Measurements from ENCODE around the gene WWTR1.

WWTR1 gene

DNA sequence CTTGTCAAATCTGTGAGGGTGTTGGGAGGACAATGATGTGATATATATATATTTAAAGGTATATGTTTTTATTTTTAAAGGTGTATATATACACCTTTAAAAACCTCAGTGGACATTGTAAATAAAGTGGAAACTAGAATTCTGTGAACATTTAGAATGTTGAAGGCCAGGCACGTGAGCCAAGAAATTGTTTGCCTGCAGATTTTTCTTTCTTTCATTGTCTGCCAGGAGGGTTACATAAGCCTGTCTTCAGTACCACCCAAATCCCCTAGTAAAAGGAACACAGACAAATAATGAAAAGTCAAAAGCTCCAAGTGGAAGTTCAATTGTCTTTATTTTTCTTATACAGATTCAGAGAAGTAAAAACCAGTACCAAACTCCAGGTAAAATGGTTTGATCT lies 140.9 kb downstream of the WWTR1 start:
- no peak overlapping the region for H3K4me3 ChIP-seq
- H3K27ac ChIP-seq: no peak overlapping the region

DNA sequence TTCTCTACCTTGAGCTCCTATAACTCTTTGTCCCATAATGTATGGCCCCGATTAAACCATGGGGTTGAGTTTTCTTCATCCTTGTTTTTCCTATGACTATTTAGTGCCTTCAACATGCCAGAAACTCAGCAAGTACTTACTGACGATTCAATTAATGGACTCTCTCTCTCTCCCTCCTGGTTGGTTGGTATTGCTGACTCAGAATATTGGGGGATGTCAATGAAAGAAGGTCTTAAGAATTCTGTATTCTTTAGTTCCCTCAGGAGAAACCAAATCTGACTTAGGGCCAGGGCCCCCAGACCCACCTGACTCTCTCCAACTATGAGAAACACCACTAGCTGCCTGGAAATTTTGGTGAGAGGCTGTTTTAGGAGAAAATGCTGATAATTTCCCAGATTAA lies 142.6 kb downstream of the WWTR1 start:
- Histone ChIP-seq H3K27ac (no peak overlapping the region), H3K4me3 (no peak overlapping the region)

DNA sequence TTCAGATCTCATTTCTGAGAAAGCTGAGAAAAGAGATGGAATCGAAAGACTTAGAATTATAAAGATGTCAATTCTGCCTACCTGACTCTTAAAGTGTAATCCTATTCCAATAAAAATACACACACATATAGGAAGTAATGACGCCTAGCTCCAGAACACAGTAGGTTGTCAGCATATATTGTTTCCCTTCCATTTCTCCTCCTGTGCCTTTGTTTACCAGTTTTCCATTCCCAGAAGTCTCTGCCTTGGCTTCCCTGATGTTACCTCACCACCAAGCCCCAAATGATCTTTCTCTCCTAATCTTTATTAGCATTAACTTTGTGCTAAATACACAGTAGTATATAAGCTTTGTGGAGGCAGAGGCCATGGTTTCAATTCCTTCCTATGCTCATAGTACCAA lies 143.4 kb downstream of the WWTR1 start:
- H3K27ac ChIP-seq: no peak overlapping the region

DNA sequence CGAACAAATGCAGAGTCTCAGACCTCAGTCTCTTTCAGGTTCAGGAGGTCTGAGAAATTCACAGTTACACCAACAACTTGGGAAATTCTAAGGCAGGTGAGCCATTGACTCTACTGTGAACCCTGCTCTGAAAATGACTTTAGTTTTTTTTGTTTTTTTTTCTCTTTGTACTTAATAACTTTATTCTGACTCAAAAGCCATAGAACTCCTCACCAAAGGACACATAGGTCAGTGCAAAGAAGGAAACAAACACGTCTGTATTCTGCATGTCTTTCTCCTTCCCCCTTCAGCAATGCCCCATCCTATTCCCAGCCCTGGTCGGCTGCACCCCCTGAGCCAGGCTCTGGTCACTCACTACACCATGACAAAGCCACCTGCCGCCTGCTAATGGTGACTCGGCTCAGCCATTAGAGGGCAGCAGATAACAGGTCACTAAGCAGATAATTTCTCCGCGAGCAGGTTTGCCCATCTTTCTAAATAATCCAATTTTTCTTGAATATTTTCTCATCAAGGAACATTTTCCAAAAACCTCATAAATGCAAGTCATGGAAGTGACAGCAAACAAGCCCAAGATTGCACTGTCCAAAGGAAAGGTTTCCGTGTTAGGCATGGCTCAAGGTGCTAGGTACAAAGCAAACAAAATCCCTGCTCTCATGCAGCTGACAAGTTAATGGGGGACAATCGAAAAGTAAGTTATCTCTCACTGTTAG lies 145.6 kb downstream of the WWTR1 start:
- no peak overlapping the region for H3K27ac ChIP-seq

More for the DNA sequence above, 143.4 kb downstream of the WWTR1 start:
- H3K4me3 ChIP-seq: no peak overlapping the region

DNA sequence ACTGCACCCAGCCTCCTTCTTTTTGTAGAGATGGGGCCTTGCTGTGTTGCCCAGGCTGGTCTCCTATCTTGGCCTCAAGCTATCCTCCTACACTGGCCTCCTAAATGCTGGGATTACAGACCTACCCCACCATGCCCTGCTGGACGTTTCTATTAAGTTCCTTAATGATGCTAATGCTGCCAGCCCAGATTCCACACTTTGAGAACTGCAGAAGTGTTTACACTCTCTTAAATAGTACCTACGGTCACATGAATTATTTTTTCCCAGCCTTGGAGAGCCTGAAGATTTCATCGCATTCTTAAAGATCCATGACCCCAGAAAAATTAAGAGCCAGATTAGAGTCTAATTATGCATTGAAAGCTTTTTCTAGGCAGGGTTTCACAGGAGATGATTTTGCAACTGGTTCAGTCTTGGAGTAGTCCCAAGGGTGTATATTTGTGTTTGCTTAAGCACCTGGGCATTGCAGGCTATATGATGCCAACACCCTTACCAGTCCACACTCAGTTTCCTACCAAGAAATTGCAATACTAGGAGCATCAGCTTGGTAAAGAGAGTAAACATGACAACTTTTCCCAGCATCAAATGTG lies 146.7 kb downstream of the WWTR1 start:
- no peak overlapping the region for H3K4me3 ChIP-seq
- H3K27ac ChIP-seq: no peak overlapping the region

More for the DNA sequence above, 145.6 kb downstream of the WWTR1 start:
- H3K4me3 ChIP-seq: no peak overlapping the region

DNA sequence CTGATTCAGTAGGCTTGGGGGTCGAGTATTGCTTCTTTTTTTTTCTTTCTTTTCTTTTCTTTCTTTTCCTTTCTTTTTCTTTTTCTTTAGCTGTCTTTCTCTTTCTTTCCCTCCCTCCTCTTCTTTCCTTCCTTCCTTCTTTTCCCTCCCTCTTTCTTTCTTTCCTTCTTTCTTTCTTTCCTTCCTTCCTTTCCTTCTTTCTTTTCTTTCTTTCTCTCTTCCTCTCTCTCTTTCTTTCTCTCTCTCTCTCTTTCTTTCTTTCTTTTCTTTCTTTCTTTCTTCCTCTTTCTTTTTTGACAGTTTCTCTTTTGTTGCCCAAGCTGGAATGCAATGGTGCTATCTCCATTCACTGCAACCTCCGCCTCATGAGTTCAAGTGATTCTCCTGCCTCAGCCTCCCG lies 147.3 kb downstream of the WWTR1 start:
- Histone ChIP-seq H3K27ac (no peak overlapping the region), H3K4me3 (no peak overlapping the region)

DNA sequence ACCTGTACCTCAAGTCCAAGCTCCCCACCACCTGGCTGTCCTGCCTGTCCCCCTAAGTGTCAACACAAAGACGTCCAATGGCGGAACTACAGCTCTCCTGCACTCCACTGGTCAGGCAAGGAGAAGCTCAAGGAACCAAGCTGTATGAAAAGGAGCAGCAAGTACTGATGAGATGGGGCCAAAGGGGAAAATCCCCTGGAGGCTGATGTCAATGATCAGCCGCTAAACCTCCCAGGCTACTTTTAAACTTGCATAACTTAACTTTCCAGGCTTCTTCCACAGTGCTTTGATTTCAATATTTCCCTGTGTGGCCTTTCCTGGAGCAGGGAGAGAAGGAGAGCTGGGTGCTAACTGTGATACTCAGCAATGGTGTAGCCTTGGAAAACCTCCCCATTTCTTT lies 148.3 kb downstream of the WWTR1 start:
- H3K4me3 ChIP-seq: no peak overlapping the region
- H3K27ac ChIP-seq: no peak overlapping the region

DNA sequence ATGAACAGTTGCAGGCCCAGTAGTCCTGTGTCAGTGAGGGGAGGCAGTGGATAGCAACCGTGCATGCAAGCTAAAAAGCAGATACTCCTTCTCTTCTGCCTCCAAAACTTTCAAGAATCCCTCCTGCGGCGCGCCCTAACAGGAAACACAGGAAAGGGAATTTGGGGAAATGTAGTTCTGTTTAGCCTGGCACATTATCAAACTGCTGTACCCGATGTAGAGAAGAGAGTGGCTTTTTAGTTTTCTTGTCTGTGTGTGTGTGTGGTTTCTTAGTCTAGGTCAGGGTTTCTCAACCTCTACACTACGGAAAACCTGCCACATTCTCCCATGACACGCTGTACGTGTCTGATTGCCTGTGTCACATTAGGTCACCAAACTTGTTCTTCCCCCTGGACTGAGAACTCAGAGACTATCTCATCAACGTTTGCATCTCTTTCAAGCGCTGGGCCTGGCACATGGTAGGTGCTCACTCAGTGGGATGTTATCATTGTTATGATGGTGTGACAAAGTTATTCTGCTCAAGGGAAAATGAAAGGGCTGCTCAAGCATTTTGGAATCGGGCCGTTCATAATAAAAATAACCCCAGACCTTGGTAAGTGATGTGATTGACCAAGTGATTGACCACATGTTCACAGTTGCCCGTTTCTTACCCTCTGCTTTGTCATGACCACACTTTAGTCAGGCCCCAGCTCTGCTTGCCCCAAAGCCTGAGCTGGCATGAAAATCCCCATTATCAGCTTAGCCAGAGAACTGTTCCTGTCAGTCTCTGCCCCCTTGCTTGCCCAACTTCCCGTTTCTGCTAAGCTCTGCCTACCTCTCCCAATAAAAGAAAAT lies 150.1 kb downstream of the WWTR1 start:
- Histone ChIP-seq H3K27ac (peak overlapping the region in 11 of 21 experiments; percentile 2 to 69 (median 24)), H3K4me3 (peak overlapping the region in 1 of 7 experiments; percentile 2)

DNA sequence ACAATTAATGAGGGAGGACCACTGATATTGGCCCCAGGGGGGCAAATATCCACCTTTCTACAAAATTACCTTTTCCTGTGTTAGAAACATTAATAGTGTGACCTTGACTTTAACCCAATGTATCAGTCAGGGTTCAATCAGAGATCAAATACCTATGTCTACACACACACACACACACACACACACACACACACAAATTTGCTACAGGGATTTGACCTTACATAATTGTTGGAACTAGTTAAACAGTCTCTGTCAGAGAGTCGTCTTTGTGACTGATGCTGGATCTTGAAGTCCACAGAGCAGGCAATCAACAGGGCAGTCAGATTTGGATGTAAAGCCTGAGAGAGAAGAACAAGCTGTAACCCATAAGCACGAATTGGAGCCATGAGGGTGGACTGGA lies 150.9 kb downstream of the WWTR1 start:
- H3K4me3 ChIP-seq: no peak overlapping the region
- H3K27ac ChIP-seq: peak overlapping the region in 9 of 21 experiments; percentile 0 to 69 (median 24)

DNA sequence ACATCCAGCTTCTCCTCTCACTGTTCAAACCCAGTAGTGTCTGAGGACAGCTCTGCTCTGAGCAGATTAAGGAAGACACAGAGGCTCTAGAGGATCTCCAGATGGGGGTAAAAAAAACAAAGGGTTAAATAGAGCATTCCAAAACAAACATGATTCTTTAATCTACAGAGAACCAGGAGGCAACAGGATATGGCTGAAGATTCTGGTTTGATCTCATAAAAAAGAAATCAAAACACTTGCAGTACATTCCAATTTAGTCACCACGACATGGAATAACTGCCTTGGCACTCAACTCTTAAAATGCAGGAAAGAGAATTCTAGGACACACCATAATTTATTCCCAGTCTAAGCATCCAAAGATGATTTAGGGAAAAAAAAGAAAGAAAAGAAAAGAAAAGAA lies 151.3 kb downstream of the WWTR1 start:
- Histone ChIP-seq H3K27ac (no peak overlapping the region), H3K4me3 (no peak overlapping the region)

DNA sequence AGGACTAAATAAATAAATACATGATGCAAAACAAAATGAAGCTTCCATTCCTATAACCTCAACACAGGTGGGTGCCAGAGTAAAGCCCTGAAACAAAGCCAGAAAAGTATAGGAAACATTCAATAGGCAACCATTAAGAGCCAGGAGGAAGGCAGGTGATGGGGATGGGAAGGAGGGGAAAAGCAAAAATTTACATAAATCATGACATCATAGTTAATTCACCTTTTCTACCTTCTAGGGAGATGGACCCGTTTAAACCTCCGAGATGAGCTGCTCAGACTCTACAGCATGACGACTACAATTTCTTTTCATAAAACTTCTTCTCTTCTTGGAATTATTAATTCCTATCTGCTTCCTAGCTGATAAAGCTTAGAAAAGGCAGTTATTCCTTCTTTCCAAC lies 155.4 kb downstream of the WWTR1 start:
- no peak overlapping the region for H3K4me3 ChIP-seq
- no peak overlapping the region for H3K27ac ChIP-seq

DNA sequence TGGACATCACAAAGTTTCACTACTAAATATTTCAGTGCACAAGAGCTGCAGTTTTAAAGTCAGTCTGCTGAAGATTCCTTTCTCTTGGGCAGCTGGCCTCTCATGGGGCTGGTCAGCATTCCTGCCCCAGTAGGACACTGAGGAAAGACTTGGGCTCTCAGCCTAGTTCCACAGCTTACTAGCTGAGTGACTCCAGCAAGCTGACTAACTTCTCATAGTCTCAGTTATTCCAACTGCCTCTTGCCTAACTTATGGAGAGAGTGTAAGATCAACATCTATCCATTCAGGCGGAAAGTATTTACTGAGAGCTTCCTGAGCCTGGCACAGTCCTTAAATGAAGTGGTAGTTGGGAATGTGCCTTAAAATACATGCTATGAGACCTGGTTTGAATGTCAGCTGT lies 156.3 kb downstream of the WWTR1 start:
- H3K4me3 ChIP-seq: no peak overlapping the region
- no peak overlapping the region for H3K27ac ChIP-seq

DNA sequence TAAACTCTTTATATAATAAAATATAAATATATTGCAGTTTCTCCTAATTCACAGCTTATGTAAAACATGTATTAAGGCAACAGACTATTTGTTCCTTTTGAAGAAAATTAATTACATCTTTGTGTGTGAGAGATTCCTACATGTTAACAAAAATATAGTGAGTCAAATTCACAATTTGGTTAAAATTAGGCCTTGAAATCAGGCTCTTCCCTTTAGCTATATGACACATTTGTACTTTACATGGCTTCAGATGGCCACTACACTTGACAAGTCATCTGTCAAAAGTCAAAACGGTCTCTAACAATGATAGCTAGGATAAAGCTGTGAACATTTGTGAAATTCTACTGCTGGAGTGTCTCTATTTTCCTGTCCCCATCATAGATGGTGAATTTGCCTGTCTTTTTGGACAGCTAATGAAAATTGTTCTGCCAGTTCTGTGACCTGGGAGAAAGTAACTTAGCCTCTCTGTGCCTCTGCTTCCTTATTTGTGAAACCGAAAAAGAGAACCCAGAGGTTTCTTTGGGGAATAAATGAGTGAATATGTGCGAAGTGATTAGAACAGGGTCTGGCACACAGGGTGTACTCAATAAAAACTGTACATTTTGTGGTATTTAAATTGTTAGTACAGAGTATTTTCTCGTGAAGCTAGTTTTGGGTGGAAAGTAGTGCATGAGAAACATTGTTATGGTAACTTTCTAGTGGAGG lies 159.7 kb downstream of the WWTR1 start:
- Histone ChIP-seq H3K4me3 (no peak overlapping the region), H3K27ac (no peak overlapping the region)

DNA sequence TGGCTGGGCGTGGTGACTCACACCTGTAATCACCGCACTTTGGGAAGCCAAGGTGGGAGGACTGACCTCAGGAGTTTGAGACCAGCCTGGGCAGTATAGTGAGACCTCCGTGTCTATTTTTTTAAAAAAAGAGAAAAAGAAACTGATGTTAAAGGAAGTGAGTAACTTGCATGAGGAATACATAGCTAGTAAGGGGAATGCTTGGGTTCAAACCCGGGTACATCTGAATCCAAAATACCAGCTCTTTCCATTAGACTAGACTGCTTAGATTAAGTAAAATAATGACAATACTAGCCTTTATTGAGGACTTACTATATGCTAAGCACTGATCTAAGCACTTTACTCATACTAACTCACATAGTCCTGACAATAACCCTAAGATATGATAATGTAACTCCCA lies 160.9 kb downstream of the WWTR1 start:
- H3K4me3 ChIP-seq: no peak overlapping the region
- H3K27ac ChIP-seq: no peak overlapping the region

DNA sequence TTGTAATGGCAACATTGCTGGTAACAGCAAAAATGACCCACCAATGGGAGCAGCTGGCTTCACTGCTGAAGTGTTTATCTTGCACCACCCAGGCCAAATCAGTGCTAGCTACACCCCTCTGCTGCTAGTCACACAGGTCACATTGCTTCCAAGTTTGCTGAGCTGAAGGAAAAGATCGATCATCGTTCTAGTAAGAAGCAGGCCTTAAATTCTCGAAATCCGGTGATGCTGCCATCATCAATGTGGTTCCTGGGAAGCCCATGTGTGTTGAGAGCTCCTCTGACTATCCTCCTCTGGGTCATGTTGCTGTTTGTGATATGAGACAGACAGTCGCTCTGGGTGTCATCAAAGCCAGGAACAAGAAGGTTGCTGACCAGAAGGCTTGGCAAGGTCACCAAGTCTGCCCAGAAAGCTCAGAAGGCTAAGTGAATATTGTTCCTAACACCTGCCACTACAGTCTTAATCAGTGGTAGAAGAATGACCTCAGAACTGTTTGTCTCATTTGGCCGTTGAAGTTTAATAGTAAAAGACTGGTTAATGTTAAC lies 162.2 kb downstream of the WWTR1 start:
- Histone ChIP-seq H3K27ac (no peak overlapping the region), H3K4me3 (no peak overlapping the region)

DNA sequence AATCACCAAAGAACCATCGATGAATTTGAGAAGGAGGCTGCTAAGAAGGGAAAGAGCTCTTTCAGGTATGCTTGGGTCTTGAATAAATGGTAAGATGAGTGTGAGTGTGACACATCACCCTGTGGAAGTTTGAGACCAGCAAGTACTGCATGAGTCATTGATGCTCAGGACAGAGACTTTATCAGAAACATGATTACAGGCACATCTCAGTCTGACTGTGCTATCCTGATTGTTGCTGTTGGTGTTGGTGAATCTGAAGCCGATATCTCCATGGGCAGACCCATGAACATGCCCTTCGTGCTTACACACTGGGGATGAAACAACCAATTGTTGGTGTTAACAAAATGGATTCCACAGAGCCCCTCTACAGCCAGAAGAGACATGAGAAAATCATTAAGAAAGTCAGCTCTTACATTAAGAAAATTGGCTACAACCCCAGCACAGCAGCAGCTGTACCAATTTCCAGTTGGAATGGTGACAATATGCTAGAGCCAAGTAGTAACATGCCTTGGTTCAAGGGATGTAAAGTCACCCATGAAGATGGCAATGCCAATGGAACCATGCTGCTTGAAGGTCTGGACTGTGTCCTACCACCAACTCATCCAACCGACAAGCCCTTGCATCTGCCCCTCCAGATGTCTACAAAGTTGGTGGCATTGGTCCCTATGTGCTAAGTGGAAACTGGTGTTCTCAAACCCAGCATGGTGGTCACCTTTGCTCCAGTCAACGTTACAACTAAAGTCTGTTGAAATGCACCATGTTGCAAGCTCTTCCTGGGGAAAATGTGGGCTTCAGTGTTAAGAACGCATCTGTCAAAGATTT lies 162.9 kb downstream of the WWTR1 start:
- Histone ChIP-seq H3K27ac (no peak overlapping the region), H3K4me3 (no peak overlapping the region)

DNA sequence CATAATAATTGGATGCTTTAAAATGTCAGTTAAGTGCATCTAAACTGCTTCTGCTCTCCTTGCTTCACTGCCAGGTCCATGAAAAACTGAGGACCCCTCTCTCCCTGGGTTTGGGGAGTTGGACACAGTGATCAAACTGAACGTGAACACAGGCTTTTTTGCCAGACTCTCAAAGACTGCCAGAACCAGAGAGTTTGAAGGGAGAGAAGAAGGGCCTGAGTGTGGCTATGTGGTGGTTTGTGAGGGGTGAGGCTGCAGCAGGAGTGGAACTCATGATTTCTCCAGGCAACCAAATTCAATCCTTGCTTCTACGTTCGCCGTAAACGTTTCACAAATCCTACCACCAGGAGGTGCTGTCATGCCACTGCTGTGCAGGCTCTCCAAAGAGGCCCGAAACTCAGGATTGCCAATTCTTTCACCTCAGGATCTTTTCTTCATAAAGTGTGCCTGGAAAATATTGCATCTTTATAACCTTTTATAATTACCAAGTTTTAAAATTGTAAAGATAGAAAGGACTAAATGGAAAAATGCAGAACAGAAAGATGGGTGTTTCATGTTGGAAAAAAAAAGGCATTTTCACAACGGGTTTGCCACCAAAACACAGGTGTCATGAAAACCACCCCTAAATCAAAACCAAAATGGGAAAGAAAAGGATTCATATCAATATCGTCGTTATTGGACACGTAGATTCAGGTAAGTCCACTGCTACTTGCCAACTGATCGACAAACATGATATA lies 163.6 kb downstream of the WWTR1 start:
- no peak overlapping the region for H3K27ac ChIP-seq
- H3K4me3 ChIP-seq: no peak overlapping the region

DNA sequence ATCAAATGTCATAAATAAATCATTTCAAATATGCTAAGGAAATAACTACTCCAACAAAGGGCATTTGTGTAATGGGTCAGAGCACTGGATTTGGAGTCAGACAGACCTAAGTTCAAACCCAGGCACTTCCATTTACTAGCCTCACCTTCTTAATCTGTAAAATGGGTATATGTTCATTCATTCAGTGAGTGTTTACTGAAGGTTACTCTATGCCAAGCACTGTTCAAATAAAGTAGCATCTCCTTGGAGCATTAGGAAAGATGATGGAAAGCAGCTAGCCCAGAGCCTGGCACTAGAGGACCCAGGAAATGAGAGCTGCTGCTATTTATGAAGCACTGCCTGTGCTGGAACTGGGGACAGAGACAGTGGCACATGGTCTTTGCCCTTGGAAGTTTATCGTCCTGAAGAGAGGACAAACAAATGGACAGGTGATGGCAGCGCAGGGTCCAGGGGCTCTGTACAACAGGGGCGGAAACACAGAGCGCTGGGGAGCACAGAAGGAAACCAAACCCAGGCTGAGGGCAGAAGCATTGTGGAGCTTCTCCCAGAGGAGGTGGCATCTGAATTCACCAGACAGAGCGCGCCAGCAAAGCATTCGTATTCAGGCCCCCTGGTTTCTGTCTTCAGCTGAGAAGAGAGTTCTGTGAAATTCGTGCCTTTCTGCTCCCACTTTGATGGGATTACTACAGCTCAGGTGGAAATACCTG lies 164.4 kb downstream of the WWTR1 start:
- H3K4me3 ChIP-seq: no peak overlapping the region

More for the DNA sequence above, 164.4 kb downstream of the WWTR1 start:
- no peak overlapping the region for H3K27ac ChIP-seq

All from skin epidermis (tissue), 12 donors.